ENCODE measurements around the gene HEMK1. TPM values are rescaled to one million over a fixed set of nuclear protein-coding genes. Genes with fewer than 3 reads are reported as not detected.

The HEMK1 gene
- total RNA-seq, 4 donors from 2014 or later = 3.8 to 10.6 (median 8.4) TPM

DNA sequence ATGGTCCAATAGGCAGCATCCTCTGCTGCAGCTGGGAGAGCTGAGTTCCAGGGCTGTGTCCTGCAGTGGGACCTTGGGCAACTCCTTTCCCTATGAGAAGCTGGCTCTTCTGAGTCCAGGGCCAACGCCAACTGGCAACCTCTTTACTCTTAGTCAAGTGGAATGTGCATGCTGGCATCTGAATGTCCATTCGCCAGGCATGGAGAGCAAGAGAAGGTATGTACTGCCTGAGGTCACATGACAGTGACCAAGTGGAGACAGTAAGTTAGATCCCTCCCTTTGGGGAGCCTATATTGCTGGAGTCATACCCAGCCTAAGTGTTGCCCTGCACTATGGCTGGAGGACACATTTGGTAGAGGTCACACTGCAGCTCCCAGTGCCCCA, 12.1 kb downstream of the HEMK1 start:
- H3K9me3 ChIP-seq = no peaks in the 10 kb centered on the region
- peaks cover 14% of the 10 kb centered on the region for H3K4me1 ChIP-seq
- 100% methylated on average over 2 of the region's 2 CpGs for WGBS
- no peak overlapping the region for H3K27ac ChIP-seq
- DNase-seq (ENCODE audit: low spot score in 2 of 2) = no peak
- TF ChIP-seq EP300 (IDR thresholded peaks at IDR 0.05) (no peak), POLR2A (IDR thresholded peaks at IDR 0.05) (no peak), POLR2AphosphoS5 (IDR thresholded peaks at IDR 0.05) (no peak)
- TF ChIP-seq, protein P1, sequence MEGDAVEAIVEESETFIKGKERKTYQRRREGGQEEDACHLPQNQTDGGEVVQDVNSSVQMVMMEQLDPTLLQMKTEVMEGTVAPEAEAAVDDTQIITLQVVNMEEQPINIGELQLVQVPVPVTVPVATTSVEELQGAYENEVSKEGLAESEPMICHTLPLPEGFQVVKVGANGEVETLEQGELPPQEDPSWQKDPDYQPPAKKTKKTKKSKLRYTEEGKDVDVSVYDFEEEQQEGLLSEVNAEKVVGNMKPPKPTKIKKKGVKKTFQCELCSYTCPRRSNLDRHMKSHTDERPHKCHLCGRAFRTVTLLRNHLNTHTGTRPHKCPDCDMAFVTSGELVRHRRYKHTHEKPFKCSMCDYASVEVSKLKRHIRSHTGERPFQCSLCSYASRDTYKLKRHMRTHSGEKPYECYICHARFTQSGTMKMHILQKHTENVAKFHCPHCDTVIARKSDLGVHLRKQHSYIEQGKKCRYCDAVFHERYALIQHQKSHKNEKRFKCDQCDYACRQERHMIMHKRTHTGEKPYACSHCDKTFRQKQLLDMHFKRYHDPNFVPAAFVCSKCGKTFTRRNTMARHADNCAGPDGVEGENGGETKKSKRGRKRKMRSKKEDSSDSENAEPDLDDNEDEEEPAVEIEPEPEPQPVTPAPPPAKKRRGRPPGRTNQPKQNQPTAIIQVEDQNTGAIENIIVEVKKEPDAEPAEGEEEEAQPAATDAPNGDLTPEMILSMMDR (IDR thresholded peaks at IDR 0.05) = no peak
- no peak overlapping the region for H3K4me3 ChIP-seq
- H3K36me3 ChIP-seq = peaks cover 43% of the 10 kb centered on the region
- no peaks in the 10 kb centered on the region for H3K27me3 ChIP-seq

DNA sequence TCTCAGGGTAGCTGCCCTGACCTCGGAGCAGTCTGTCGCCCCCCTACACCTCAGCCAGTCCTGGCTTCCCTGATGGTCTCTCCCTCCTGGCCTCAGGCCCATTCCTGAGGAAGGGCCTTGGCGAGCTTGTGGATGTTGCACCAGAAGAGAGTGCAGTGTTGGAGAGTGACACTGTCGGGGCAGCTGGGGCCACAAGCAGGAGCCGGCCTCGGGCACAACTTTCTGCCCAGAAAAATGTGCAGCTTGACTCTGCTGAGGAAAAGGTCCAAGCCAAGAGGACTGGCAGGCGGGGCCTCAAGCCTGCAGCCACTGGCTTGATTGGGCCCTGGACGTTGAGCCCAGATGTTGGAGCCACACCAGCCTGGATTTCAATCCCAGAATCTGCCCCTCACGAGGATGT, 12.8 kb downstream of the HEMK1 start:
- no peak for TF ChIP-seq POLR2AphosphoS5 (IDR thresholded peaks at IDR 0.05)
- TF ChIP-seq, protein P1 (IDR thresholded peaks at IDR 0.05) = no peak
- TF ChIP-seq EP300 (IDR thresholded peaks at IDR 0.05) = no peak
- TF ChIP-seq POLR2A (IDR thresholded peaks at IDR 0.05) = no peak
- Histone ChIP-seq H3K27me3 (no peaks in the 10 kb centered on the region), H3K4me3 (no peak overlapping the region), H3K36me3 (peaks cover 39% of the 10 kb centered on the region), H3K9me3 (no peaks in the 10 kb centered on the region), H3K27ac (no peak overlapping the region), H3K4me1 (peaks cover 14% of the 10 kb centered on the region)
- 66% methylated on average over 4 of the region's 9 CpGs for WGBS
- no peak for DNase-seq (ENCODE audit: low spot score in 2 of 2)

DNA sequence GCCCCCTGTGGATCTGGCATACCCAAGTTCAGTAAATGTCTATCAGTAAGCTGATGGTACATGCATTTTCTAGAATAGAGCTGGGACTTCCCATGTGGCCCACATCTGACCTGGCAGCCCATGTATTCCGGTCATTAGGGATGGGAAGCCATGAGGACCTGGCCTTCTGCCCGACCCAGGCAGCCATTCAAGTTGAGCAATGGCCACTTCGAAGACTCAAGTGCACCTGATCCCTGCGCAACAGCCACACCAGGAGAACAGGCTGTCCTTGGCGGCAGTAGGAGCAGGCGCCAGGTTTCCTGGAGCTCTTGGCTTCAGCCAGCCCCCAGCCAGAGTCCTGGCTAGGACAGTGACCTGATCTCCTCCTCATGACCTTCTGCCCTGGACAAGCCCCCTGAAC, 14.6 kb downstream of the HEMK1 start:
- TF ChIP-seq POLR2AphosphoS5 (IDR thresholded peaks at IDR 0.05) = peak; percentile 26 to 91 (median 84)
- TF ChIP-seq EP300 (IDR thresholded peaks at IDR 0.05) = no peak
- peak; percentile 91 for DNase-seq (ENCODE audit: low spot score in 2 of 2)
- no peaks in the 10 kb centered on the region for H3K9me3 ChIP-seq
- H3K27ac ChIP-seq = peak overlapping the region; percentile 68
- peaks cover 21% of the 10 kb centered on the region for H3K36me3 ChIP-seq
- no peak overlapping the region for H3K4me3 ChIP-seq
- H3K27me3 ChIP-seq = no peaks in the 10 kb centered on the region
- 67% methylated on average over 1 of the region's 6 CpGs for WGBS
- peaks cover 23% of the 10 kb centered on the region for H3K4me1 ChIP-seq

GRCh38 chr3:50584391-50584790, 15.1 kb downstream of the HEMK1 start:
- DNase-seq (ENCODE audit: low spot score in 2 of 2) = no peak
- peaks cover 16% of the 10 kb centered on the region for H3K36me3 ChIP-seq
- peak overlapping the region; percentile 68 for H3K27ac ChIP-seq

GRCh38 chr3:50585919-50586762, 16.8 kb downstream of the HEMK1 start:
- Histone ChIP-seq H3K27me3 (no peaks in the 10 kb centered on the region), H3K36me3 (peaks cover under 1% of the 10 kb centered on the region), H3K9me3 (no peaks in the 10 kb centered on the region), H3K27ac (no peak overlapping the region), H3K4me1 (peaks cover 39% of the 10 kb centered on the region), H3K4me3 (no peak overlapping the region)
- WGBS = 97% methylated on average over 4 of the region's 6 CpGs
- DNase-seq (ENCODE audit: low spot score in 2 of 2) = no peak
- TF ChIP-seq, protein P1 (IDR thresholded peaks at IDR 0.05) = no peak
- TF ChIP-seq POLR2AphosphoS5 (IDR thresholded peaks at IDR 0.05) (no peak), POLR2A (IDR thresholded peaks at IDR 0.05) (no peak), EP300 (IDR thresholded peaks at IDR 0.05) (no peak)

More at GRCh38 chr3:50584391-50584790, 15.1 kb downstream of the HEMK1 start:
- no peaks in the 10 kb centered on the region for H3K27me3 ChIP-seq
- H3K4me3 ChIP-seq = no peak overlapping the region
- H3K4me1 ChIP-seq = peaks cover 26% of the 10 kb centered on the region
- H3K9me3 ChIP-seq = no peaks in the 10 kb centered on the region
- 77% methylated on average over 2 of the region's 2 CpGs for WGBS
- TF ChIP-seq, protein P1 (IDR thresholded peaks at IDR 0.05) = no peak
- no peak for TF ChIP-seq POLR2A (IDR thresholded peaks at IDR 0.05)
- no peak for TF ChIP-seq EP300 (IDR thresholded peaks at IDR 0.05)
- no peak for TF ChIP-seq POLR2AphosphoS5 (IDR thresholded peaks at IDR 0.05)

Measured in suprapubic skin (tissue), 4 donors.